NCI-H2081 treated with DMSO at 0.1 percent for 48 hours (cell line): ENCODE results near the gene TDRKH.

ENCODE experiments used
- DNase-seq: peaks from one replicate; lab custom pipeline; 2025; lab: John Stamatoyannopoulos, UW

The TDRKH gene

GRCh38 chr1:151823175-151823574, 32.9 kb upstream of the TDRKH start:
- DNase-seq, result no peak

- DNase-seq, result no peak
Measured at GRCh38 chr1:151822404-151822803, 32.1 kb upstream of the TDRKH start.

DNA sequence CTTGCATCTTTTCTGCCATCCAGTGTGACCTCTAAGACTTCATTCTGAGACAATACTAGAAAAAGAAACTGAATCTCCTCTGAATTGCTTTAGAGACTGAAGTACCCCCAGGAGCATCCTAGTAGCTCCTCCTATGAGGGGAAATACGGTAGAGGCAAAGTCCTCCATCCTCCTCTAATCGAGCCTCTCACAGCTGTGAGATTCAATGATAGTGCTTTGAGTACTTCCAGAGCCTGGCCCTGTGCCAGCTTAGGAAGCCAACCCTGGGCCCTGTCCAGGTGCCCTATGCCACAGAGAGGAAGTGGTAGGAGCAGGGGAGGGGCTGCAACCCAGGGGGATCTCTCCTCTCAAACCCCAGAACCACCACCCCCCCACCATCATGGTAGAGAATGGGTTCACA, 30.6 kb upstream of the TDRKH start:
- DNase-seq, result no peak

GRCh38 chr1:151819976-151820623, 29.8 kb upstream of the TDRKH start:
- no peak for DNase-seq

DNA sequence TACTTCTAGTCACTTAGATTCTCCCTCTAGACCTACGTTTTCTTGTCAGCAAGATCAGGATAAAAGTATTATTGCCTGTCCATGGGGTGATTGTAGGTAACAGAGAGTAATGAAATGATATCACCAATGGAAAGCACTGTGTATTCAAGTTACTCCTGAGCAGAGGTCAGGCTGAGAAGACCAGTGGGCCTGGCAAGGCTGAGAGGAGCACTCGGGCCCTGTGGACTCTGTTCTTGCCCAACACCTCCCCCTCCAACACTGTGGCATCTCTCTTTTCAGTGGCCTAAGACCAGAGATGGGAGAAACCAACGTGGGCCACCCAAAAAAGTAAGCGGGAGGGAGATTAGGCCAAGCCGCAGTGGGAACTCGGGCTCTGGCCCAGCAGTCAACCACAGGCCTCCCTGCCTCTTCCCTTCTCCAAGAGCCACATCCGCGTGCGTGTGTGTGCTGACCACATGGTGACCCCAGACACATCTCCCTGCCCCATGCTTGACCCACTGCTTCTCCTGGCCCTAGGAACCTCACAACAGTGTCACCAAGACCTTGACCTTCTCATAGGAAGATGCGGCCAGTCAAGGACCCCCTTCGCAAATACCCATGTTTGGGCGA, 29.0 kb upstream of the TDRKH start:
- no peak for DNase-seq

DNA sequence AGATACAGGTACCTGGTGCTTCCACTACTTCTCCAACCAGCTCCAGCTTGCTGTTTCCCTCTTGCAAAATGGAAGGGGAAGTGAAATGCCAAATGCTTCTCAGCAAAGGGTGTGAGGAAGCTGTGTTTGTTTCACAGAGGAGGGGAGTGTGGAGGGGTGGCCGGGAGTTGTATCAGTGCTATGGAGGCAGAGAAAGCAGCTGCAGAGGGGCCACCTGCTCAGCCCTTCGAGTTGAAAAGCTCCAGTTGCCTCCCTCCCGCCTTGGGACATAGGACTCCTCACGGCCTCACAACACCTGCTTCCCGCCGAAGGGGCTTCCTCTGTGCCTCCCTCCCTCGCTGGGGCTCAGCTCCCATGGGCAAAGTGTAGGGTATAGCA, 27.0 kb upstream of the TDRKH start:
- DNase-seq, result no peak

DNA sequence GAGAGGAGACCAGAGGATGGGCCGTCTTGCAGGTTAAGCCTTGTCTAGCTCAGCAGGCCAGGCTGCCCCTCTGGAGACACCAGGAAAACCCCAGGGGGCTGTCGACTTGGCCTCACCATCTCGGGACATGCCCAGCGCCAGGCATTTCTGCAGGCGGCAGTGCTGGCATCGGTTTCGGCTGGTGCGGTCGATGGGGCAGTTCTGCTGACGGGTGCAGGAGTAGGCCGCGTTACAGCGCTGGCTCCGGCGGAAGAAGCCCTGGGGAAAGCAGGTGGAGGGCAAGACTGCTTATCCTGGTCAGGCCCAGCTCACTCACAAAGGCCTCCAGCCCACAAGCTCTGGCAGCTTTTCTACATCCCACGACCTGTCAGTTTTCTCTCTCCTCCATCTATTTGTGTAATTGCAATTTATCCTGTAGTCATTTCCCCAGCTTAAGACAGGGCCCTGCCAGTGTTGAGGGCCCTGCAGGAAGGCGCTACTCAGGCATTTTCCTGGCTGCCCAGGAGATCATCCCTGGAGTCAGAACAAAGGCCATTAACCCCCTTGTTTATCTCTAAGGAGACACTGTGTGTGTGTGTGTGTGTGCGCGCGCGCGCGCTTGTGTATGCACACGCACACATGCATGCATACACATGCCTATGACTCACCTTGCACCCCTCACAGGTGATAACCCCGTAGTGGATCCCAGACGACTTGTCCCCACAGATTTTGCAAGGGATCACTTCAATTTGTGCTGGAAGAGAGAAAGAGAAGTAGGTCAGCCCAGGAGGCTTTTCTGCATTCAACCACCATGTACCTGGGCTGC, 26.4 kb upstream of the TDRKH start:
- DNase-seq, result no peak

DNA sequence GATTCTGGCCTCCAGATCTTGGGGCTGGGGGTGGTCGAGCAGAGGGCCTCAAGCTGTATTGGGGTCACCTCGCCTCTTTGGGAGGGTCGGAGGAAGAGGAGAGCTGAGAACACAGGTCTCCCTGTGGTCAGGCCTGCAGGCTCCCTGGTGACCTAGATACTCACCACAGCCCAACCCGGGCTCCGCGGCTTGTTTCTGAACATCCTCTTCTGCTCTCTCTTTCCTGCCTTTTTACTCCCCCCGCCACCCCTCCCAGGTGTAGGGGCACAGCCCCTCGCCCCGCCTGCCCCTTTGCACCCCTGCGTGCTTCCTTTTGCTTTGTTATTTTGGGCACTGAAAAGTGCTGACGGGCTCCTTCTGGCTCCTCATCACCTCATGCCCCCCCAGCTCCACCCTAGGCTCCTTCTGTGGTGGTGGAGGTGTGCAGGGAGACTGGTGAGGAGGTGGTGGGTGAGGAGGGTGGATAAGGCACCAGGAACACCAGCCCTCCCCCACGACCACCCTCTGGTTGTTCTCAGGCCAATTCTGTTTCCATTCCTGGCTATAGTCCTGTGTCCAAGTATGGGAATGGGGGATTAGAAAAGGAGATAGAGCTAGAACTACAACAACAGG, 25.5 kb upstream of the TDRKH start:
- DNase-seq, result no peak

DNA sequence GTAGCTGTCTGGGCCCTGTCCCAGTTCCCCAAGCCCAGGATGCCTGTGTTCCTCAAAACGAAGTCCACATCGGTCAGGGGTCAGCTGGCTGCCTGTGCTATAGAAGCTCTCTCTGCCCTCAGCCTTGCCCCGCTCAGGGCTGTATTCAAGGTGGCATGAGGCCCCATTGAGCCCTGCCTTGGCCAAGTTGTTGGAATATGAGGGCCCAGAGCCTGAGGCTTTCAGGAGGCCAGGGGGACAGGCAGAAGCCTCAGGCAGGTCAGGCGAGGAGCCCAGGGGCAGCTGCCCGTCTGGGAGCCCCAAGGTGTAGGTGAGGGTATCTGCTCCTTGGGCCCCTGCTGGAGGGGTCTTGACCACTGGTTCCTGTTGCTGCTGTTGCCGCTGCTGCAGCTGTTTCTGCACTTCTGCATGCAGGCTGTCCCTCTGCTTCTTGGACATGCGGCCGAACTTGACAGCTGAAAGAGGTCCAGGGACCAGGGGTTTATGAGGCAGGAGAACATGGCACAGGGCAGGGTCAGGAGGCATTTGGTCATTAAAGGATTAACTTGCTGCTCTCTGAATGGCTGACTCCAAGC, 24.8 kb upstream of the TDRKH start:
- DNase-seq, result no peak

DNA sequence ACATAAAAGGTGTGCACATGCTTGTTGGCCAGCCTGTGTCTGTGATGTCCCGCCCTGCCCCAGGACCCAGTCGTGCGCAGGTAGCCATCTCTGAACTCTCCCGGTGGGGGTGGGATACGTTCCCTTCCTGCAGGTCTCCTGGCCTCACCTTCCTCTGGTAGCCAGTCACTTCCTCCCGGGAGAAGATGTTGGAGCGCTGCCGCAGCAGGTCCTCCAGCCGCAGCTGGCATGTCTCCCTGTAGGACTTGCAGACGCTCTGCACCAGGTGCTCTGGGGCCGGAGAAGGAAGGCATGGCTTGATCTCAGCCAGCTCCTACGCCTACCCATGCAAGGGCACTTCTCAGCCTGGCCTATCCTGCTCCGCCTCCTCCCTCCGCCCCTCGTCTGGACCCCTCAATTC, 24.1 kb upstream of the TDRKH start:
- DNase-seq, result no peak

DNA sequence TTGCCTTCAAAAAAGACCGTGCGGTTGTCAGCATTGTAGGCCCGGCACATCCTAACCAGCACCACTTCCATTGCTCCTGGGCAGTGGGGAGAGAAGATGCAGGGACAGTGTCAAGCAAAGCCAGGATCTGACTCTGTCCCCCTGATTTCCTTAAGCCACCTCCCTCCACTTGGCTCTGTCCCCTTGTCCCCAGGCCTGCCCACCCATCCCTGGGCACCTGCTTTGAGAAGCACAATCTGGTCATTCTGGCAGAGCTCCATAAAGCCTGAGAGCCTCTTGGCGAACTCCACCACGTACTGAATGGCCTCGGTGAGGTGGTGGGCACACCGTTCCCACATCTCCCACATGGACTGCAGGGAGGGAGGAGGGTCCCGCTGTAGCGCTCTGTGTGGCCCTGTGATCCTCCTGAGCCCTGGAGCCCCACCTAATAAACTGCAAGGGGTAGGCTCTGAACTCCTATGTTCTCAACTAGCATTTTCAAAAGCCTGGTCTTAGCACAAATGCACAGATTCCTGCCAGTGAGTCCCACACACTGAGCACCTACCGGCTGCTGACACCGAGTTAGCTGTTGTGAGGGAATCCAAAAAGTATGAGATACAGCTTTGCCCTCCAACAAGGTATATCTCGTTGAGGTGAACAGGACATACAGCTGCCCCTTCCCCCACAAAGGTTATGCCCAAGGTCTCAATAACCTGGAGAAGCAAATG, 23.1 kb upstream of the TDRKH start:
- no peak for DNase-seq

DNA sequence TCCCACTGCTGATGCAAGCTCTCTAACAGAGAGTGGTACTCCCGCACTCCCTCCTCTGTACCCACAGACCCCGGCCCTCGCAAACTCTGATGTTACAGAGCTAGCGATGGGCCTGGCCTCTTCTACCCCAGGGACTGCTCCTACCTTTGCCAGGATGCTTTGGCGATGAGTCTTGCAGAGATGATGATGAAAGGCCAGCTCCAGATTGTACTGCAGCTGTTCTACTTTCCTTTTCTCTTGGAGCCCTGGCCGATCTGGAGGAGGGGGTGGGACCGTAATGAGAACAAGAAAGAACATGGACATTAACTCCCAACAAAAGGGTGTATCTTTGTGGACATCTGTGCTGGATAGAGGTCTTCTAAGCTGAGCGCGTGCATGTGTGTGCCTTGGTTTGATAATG, 20.9 kb upstream of the TDRKH start:
- DNase-seq, result no peak

- no peak for DNase-seq
Measured at GRCh38 chr1:151809985-151810556, 19.8 kb upstream of the TDRKH start.

DNA sequence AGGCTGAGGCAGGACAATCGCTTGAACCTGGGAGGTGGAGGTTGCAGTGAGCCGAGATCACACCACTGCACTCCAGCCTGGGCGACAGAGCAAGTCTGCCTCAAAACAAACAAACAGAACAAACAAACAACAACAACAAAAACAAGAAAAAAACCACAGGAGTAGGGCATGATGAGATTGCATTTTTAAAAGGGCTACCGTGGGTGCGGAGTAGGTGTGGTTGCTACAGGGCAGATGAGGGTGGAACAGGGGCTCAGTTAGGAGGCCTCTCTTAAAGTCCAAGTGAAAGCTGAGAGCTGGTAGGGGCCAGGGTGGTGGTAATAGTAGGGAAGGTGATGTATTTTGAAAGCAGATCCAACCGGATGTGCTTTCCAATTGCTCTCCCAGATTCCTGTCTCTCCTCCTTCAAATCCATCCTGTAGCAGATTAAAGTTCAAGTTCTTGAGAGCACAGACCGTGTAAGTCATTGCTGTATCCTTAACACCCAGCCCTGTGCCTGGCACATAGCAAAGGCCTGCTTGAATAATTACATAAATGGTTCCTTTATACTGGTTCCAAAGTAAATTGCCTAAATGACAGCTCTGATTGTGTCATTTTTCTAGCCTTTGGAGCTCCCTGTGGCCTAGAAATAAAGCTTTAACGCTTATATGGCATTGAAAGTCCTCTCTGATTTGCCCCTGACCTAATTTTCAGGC, 19.1 kb upstream of the TDRKH start:
- no peak for DNase-seq

- DNase-seq, result no peak
Measured at GRCh38 chr1:151807766-151808165, 17.5 kb upstream of the TDRKH start.

DNA sequence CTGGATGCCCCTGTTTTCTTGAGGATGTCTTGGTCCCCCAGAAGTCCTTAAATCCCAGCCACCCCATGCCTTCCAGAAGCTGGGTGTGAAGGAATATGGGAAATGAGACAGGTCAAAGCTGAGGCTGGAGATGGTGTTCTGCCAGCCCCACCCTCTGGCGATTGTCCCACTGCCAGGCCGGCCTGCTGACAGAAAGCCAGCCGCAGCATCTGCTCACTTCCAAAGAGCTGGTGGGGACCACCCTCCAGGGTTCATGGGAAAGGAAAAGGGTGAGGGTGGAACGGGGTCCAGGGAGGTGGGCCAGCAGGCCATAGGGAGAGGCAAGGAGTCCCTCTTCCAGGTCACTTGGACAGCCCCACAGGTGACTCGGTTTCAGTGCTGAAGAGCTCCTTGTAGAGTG, 16.8 kb upstream of the TDRKH start:
- no peak for DNase-seq

GRCh38 chr1:151806170-151806569, 15.9 kb upstream of the TDRKH start:
- no peak for DNase-seq

- DNase-seq, result no peak
Measured at GRCh38 chr1:151805066-151805820, 14.9 kb upstream of the TDRKH start, which contains the start of gene LINGO4. TSS of gene LINGO4 (minus strand) at chr1:151805419. CDS start at chr1:151802704, 2,715 bp downstream.

- DNase-seq, result no peak
Measured at GRCh38 chr1:151803915-151804314, 13.6 kb upstream of the TDRKH start.

- no peak for DNase-seq
Measured at GRCh38 chr1:151803164-151803563, 12.9 kb upstream of the TDRKH start.
